GM19455 (cell line): ENCODE measurements around the gene SULT2B1.

Experiments used
- ATAC-seq: cut with Tn5 transposase; IDR thresholded peaks from one replicate; pipeline ENCODE4 v1.9.1; 2021; ENCODE audit not compliant: unreplicated experiment

Gene SULT2B1

GRCh38 chr19:48633148-48634035, 81.4 kb downstream of the SULT2B1 start:
- ATAC-seq, result no peak

GRCh38 chr19:48634036-48634342, 82.0 kb downstream of the SULT2B1 start:
- no peak for ATAC-seq

- ATAC-seq, result peak; percentile 29
Observed at GRCh38 chr19:48634424-48635262, 82.7 kb downstream of the SULT2B1 start.

- ATAC-seq, result no peak
Observed at GRCh38 chr19:48635263-48635965, 83.4 kb downstream of the SULT2B1 start.

GRCh38 chr19:48635966-48636858, 84.2 kb downstream of the SULT2B1 start:
- ATAC-seq, result no peak

GRCh38 chr19:48636859-48637448, 85.0 kb downstream of the SULT2B1 start, which contains the start of gene DBP:
DBP (minus strand) TSS chr19:48637379; CDS start chr19:48636994, 385 bp downstream.
- ATAC-seq, result no peak

- peak; percentile 67 for ATAC-seq
Observed at GRCh38 chr19:48637449-48637947, 85.5 kb downstream of the SULT2B1 start.

GRCh38 chr19:48637948-48638830, 86.2 kb downstream of the SULT2B1 start:
- peak; percentile 10 for ATAC-seq

GRCh38 chr19:48638831-48639381, 86.9 kb downstream of the SULT2B1 start:
- no peak for ATAC-seq

- ATAC-seq, result no peak
Observed at GRCh38 chr19:48639483-48640375, 87.8 kb downstream of the SULT2B1 start.

- no peak for ATAC-seq
Observed at GRCh38 chr19:48641850-48642249, 89.9 kb downstream of the SULT2B1 start.

GRCh38 chr19:48642862-48643261, 90.9 kb downstream of the SULT2B1 start:
- ATAC-seq, result no peak

GRCh38 chr19:48644355-48644754, 92.4 kb downstream of the SULT2B1 start:
- ATAC-seq, result no peak

GRCh38 chr19:48644839-48645619, 93.1 kb downstream of the SULT2B1 start:
- no peak for ATAC-seq

GRCh38 chr19:48645620-48646000, 93.6 kb downstream of the SULT2B1 start:
- ATAC-seq, result no peak

GRCh38 chr19:48646001-48646721, 94.2 kb downstream of the SULT2B1 start, which contains the start of gene CA11:
CA11 (minus strand) TSS chr19:48646187; CDS start chr19:48645632, 555 bp downstream.
- peak; percentile 83 for ATAC-seq
